Measurements from ENCODE around the gene ESRRG. TPM values are rescaled to one million over a fixed set of nuclear protein-coding genes. Genes with fewer than 3 reads are reported as not detected.

ESRRG gene
- total RNA-seq, 1 experiment from 2014 or later: 0.44 TPM

DNA sequence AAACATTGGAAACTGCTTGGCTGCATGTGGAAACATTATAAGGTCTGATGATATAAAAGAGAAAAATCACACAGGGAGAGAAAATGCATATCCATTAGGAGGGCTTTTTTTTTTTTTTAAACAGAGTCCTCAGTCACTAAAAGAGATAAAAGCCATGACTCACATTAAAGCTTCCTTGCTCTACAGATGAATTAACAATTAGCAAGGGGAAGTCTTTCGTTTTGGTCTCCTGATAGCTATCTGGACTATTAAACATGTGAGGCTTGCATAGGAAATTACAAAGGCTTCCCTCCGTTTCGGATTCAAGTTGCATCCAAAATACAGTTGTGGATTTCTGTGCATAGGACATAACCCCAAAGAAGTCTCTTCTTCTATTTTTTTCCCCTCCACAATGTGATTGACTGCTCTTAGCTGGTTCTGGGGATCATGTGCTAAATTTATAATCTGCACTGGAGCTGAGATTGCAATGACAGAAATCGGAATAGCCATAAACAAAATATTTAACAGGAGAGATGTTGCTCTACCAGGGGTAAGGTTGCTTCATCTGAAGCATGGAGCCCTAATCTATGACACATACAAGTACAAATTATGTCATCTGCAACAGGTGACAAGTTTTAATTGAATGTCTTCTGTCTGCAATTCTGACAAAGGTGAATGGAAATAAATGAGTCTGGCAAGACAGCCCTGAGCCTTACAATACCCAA is 146.8 kb downstream of the ESRRG start:
- H3K4ac ChIP-seq (ENCODE audit: low read depth, low read length): no peak overlapping the region
- no peak overlapping the region for H2BK5ac ChIP-seq (ENCODE audit: insufficient read length, low read length)
- Mint-ChIP-seq H3K4me1 (no peaks in the 10 kb centered on the region), H3K27me3 (ENCODE audit: low read depth) (no peaks in the 10 kb centered on the region), H3K4me3 (no peak overlapping the region), H3K36me3 (ENCODE audit: insufficient read depth in 1 of 3, low read depth in 3 of 3) (no peaks in the 10 kb centered on the region), H3K9me3 (no peaks in the 10 kb centered on the region), H3K27ac (no peak overlapping the region)
- H4K91ac ChIP-seq (ENCODE audit: insufficient read length, low read depth, low read length): no peak overlapping the region
- H4K20me1 ChIP-seq (ENCODE audit: control insufficient read depth, insufficient read depth, insufficient read length): no peaks in the 10 kb centered on the region
- TF ChIP-seq CTCF (conservative IDR thresholded peaks at IDR 0.05): no peak
- H4K8ac ChIP-seq (replicated peaks; ENCODE audit: insufficient read length, low read depth, low read length): no peak overlapping the region
- no peaks in the 10 kb centered on the region for H3K79me1 ChIP-seq (ENCODE audit: insufficient read depth, low read depth, low read length, poor library complexity, severe bottlenecking)
- H2BK120ac ChIP-seq (ENCODE audit: low read depth, low read length, poor library complexity, severe bottlenecking): no peak overlapping the region
- no CpG with 5 or more reads among the region's 4 CpGs for WGBS (ENCODE audit: extremely low coverage, insufficient read length, low lambda C conversion rate)
- H3K9me3 ChIP-seq (ENCODE audit: control insufficient read depth, low read depth, low read length): no peaks in the 10 kb centered on the region
- no peak overlapping the region for H3K14ac ChIP-seq (ENCODE audit: insufficient read depth, low read length)
- H3K4me2 ChIP-seq (ENCODE audit: insufficient read depth, insufficient read length, low read length): no peak overlapping the region
- H2BK15ac ChIP-seq (ENCODE audit: low read depth, low read length): no peak overlapping the region
- H3K23ac ChIP-seq (ENCODE audit: insufficient read length, low read depth, low read length): no peak overlapping the region
- H2BK20ac ChIP-seq (ENCODE audit: low read depth, low read length, poor library complexity, severe bottlenecking): no peak overlapping the region
- no peak overlapping the region for H3K27ac ChIP-seq (ENCODE audit: insufficient read length, low read depth, low read length)
- H3T11ph ChIP-seq (ENCODE audit: low read length): no peak overlapping the region
- H3K9ac ChIP-seq (ENCODE audit: extremely low read depth, insufficient read length, low read length): no peak overlapping the region
- H3K27me3 ChIP-seq (ENCODE audit: insufficient read depth, low read length): no peaks in the 10 kb centered on the region
- H2AFZ ChIP-seq (ENCODE audit: low read length): no peak overlapping the region
- H2AK5ac ChIP-seq (ENCODE audit: insufficient read length, low read length): no peak overlapping the region
- H3K79me2 ChIP-seq (ENCODE audit: insufficient read depth, low read length): no peaks in the 10 kb centered on the region
- no peak for DNase-seq
- H3K23me2 ChIP-seq (ENCODE audit: insufficient read length, low read depth, low read length, poor library complexity, severe bottlenecking): no peaks in the 10 kb centered on the region
- no peak overlapping the region for H4K5ac ChIP-seq (ENCODE audit: insufficient read length, low read depth, low read length)
- H3K4me1 ChIP-seq (ENCODE audit: insufficient read depth, low read length): no peaks in the 10 kb centered on the region
- no peak overlapping the region for H2BK12ac ChIP-seq (ENCODE audit: insufficient read length, low read depth, low read length)
- H3K18ac ChIP-seq (ENCODE audit: insufficient read length, low read depth, low read length): no peak overlapping the region
- H3K56ac ChIP-seq (ENCODE audit: insufficient read length, low read depth, low read length): no peak overlapping the region

Measured in H9 (cell line).